Stimulated activated CD4-positive, alpha-beta T cell treated with anti-CD3 and anti-CD28 coated beads, Interleukin-4, amount 100 ng/mL, for 1 hour (primary cell): ENCODE results near the gene FBLN1.
"Not testable (repeated sequence)": the region's sequence is repeated elsewhere in the genome, so short reads cannot be mapped to it uniquely, and the experiment has no call there.

ENCODE experiments used
- DNase-seq: peaks from one replicate; pipeline ENCODE4 v3.0.0-alpha.2; 2020

The FBLN1 gene, protein sequence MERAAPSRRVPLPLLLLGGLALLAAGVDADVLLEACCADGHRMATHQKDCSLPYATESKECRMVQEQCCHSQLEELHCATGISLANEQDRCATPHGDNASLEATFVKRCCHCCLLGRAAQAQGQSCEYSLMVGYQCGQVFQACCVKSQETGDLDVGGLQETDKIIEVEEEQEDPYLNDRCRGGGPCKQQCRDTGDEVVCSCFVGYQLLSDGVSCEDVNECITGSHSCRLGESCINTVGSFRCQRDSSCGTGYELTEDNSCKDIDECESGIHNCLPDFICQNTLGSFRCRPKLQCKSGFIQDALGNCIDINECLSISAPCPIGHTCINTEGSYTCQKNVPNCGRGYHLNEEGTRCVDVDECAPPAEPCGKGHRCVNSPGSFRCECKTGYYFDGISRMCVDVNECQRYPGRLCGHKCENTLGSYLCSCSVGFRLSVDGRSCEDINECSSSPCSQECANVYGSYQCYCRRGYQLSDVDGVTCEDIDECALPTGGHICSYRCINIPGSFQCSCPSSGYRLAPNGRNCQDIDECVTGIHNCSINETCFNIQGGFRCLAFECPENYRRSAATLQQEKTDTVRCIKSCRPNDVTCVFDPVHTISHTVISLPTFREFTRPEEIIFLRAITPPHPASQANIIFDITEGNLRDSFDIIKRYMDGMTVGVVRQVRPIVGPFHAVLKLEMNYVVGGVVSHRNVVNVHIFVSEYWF

DNA sequence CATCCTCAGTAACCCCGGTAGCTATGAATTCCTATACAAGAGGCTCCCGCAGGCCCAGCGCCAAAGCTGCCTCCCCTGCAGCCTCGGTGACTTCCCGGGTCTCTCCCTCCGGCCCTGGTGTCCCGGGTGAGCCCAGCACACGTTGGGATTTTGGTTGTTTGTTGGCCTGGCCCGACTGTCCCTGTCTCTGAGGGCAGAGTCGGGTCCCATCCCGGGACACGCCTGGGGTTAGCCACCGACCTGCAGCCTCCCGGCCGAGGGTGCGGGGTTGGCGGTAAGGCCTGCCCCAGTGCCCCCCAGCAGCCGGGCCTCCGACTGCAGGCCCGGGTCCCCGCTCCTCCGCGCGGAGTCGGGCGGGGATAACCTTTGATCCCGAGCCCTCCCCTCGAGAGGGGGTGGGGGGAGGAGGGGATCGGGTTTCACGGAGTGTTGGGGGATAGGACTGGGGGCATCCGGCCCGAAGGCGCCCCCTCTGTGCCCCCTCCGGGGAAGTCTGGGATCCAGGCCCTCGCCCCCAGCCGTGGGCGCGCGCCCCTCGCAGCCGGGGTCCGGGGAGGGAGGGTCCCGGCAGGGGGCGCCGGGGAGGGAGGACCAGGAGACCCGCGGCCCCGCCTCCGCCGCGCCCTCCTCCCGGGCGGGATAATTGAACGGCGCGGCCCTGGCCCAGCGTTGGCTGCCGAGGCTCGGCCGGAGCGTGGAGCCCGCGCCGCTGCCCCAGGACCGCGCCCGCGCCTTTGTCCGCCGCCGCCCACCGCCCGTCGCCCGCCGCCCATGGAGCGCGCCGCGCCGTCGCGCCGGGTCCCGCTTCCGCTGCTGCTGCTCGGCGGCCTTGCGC is at the start of gene FBLN1:
Gene FBLN1, plus strand, starts transcription at position 669 of the 835 bp plus-strand sequence. Its CDS starts 103 bp downstream, at position 772.
- DNase-seq: no peak

- DNase-seq: no peak
Measured at GRCh38 chr22:45453764-45454163, 48.9 kb upstream of the FBLN1 start.

GRCh38 chr22:45454275-45454674 is 48.4 kb upstream of the FBLN1 start:
- DNase-seq: no peak

DNA sequence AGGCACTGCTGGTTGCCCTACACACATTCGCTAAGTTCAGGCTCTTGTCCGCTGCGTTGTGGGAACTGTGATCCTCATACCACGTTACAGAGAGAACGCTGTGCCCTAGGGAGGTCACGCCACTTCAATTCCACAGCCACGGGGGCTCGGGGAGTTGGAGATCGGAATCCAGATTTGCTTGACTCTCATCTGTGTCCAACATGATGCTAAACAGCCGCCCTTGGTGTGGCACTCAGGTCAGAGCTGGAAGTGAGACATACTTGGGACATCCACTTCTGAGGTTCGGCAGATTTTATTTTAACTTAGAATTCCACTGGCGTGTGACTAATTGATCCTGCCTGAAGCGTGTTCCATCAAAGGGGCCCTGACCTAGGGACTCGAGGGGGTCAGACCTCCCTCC is 47.5 kb upstream of the FBLN1 start:
- no peak for DNase-seq

GRCh38 chr22:45455621-45456020 is 47.1 kb upstream of the FBLN1 start:
- DNase-seq: no peak

DNA sequence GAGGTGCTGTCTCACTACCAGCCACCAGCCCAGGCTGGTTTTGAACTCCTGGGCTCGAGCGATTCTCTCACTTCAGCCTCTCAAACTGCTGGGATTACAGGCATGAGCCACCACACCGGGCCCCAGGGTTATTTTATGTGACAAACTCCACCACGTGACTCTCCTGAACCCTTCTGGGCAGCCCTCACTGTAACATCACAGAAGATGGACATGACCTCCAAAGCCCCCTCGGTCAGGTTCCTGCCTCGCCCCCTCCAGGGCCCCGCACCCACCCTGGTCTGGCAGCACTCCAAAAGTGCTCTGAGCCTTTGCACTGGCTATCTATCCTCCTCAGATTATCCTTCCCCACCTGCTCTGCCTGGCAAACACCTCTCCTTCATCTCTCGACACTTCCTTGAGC is 45.9 kb upstream of the FBLN1 start:
- DNase-seq: no peak

GRCh38 chr22:45458532-45458931 is 44.2 kb upstream of the FBLN1 start:
- DNase-seq: no peak

- DNase-seq: no peak
Measured at GRCh38 chr22:45459235-45459634, 43.4 kb upstream of the FBLN1 start.

DNA sequence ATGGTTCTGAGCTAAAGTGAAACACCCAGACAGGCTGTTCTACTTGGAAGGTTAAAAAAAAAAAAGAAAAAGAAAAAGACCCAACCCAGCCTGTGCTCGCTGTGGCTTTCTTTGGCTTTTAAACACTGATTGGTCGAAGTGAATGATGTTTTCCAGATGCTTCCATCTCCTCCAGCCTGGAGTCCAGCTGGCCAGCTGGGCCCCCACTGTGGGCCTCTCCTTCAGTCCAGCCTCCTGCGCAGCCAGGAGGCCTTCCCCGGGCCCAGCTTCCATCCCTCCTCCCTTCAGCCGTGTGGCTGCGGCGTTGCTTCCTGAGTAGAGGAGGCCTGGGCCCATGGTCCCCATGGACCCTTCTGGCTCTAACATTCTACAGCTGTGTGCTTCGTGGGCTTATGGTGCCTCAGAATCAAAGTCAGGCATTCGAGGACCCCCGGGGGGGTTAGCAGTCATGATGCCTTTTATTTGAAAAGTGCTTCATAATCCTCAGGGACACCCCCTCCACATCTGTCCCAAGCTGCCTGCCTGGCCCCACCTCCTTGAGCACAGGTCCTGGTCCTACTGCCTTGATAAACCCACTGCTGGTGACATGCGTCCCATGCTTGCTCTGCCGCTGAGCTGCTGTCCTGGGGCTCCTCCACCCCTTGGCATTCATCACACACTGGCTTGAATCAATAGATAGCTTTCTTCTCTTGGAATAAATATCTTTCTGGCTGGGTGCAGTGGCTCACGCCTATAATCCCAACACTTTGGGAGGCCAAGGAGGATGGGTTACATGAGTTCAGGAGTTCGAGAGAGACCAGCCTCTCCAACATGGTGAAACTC is 42.2 kb upstream of the FBLN1 start:
- no peak for DNase-seq

GRCh38 chr22:45462034-45462655 is 40.5 kb upstream of the FBLN1 start:
- DNase-seq: no peak

DNA sequence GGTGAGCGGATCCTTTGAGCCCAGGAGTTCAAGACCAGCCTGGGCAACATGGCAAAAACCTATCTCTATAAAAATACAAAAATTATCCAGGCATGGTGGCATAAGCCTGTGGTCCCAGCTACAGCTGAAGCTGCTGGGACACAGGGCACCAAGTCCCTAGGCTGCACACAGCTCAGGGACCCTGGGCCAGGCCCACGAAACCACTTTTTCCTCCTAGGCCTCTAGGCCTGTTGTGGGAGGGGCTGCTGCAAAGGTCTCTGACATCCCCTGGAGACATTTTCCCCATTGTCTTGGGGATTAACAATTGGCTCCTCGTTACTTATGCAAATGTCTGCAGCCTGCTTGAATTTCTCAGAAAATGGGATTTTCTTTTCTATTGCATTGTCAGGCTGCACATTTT is 39.0 kb upstream of the FBLN1 start:
- DNase-seq: not testable (repeated sequence)

GRCh38 chr22:45465633-45466032 is 37.0 kb upstream of the FBLN1 start:
- no peak for DNase-seq

- no peak for DNase-seq
Measured at GRCh38 chr22:45468872-45469271, 33.8 kb upstream of the FBLN1 start.

- DNase-seq: no peak
Measured at GRCh38 chr22:45469281-45470073, 33.2 kb upstream of the FBLN1 start.

DNA sequence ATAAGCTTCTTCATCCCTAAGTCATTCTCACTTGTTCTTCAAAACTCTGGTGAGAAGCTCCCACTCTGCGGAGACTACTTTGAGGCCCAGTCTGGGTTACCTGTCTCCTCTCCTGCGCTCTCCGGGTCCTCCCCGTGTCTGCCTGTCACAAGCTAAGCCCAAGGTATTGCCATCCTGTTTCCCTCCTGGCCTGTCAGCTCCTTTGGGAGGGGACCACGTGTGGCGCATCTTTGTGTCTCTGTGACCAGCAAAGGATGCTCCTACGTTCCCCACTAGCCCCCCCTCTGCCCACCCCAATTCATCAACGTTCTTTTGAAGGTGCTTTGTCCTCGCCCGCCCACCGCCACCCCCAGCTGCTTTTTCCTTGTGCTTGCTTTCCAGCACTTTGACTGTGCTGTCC is 31.8 kb upstream of the FBLN1 start:
- DNase-seq: no peak

DNA sequence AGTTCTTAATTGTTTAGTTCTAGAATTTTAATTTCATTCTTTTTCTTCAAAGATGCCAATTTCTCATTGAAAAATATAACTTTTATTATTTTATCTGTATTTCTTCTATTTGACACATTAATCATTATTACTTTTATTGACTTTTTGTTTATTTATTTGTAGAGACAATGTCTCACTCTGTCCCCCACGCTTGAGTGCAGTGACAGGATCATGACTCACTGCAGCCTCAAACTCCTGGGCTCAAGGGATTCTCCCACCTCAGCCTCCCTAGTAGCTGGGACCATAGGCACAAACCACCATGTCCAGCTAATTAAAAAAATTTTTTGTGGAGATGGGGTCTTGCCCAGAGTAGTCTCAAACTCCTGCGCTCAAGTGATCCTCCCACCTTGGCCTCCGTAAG is 30.3 kb upstream of the FBLN1 start:
- DNase-seq: no peak

DNA sequence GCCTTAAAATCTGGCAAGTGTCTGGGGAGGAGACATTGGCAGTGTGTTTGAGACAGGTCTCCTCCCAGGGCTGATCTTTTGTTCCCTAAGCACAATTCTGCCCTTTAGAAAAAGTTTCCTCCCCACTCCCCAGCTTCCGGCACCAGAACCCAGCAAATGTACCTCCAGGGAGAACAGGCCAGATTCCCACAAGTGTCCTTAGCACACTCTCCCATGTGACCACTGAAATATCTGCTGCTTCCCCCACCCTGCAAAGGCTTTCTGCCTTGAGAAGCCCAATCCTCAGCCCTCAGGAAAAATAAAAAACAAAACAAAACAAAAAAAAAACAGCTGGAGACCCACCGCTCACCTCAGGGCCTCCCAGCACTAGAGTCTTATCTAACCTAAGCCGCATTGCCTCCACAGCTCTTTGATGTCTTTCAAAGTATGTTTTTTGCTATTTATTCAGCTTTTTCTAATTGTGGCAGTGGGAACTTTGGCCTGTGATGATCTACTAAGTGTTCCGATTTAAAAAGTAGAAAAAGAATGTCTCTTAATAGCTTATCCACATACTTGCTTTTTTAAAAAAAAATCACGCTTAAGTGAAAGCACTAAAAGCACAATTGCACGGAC is 29.0 kb upstream of the FBLN1 start:
- no peak for DNase-seq

- no peak for DNase-seq
Measured at GRCh38 chr22:45475063-45475747, 27.5 kb upstream of the FBLN1 start.

DNA sequence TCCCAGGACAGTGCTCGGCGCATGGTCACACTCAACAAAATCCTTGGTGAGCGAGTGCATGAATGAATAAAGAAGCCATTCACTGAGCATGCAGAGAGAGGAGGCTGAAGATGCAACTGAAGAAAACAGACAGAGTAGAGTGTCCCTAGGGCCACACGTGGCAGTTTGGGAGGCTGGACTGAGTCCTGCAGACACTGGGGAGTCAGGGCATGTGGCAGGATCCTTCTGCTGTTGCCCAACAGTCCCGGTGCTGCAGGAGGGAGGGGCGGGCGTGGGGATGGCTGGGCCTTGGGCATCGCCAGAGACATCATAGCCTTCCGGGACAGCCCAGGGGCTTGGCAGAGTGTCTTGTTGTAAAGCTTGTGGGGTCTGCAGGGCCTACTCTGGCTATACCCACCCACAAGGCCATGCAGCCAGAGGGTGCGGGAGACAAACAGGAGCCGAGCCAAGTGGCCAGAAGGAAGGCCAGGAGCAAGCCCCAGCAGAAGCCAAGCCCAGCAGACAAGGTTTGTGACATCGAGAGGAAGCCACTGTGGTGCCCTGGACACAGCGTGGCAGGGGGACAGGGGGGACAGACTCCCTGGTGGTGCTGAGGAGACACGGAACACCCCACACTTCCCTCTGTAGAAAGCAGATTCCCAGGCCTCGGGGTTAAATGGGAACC is 26.7 kb upstream of the FBLN1 start:
- no peak for DNase-seq

- no peak for DNase-seq
Measured at GRCh38 chr22:45476814-45477213, 25.9 kb upstream of the FBLN1 start.
